Fibroblast of the aortic adventitia (primary cell): ENCODE results near the gene FJX1. TPM values are rescaled to one million over a fixed set of nuclear protein-coding genes. Genes with fewer than 3 reads are reported as not detected.
A peak's percentile ranks its signal among the peaks of the same experiment; 100 is the strongest.
"Not testable (repeated sequence)": the region's sequence is repeated elsewhere in the genome, so short reads cannot be mapped to it uniquely, and the experiment has no call there.

Experiments
- DNase-seq: peaks from one replicate; pipeline ENCODE4 v3.0.0-alpha.2; 2010; ENCODE audit warnings: low read depth
- H3K4me3 ChIP-seq: 2 replicates; pipeline ENCODE4 v1.5.1; 2011; ENCODE audit warnings: low read depth, mild to moderate bottlenecking, control low read depth, low read length, moderate library complexity
- CTCF ChIP-seq: IDR thresholded peaks from 2 replicates; pipeline ENCODE4 v1.5.1; 2011; ENCODE audit warnings: mild to moderate bottlenecking, low read length, control low read depth, inconsistent platforms; ENCODE audit not compliant: insufficient read depth
- total RNA-seq: library from RNA; depleted of rRNA; stranded (reverse); fragments of >200 nt; gene quantifications from 2 replicates; pipeline ENCODE4 v1.2.3, GENCODE V29; 2012; ENCODE audit warnings: low replicate concordance

FJX1 gene
- total RNA-seq, 1 donor = 78.2 TPM

- DNase-seq = peak; percentile 85
- H3K4me3 ChIP-seq = peak within 1 kb of the TSS; percentile 96
- TF ChIP-seq CTCF = no peak
Observed at GRCh38 chr11:35662649-35663407, 44.6 kb downstream of the FJX1 start, which contains the start of gene TRIM44. Gene TRIM44 (plus strand): TSS chr11:35662775. CDS start chr11:35663112, 337 bp downstream.

GRCh38 chr11:35663408-35663702 is 45.1 kb downstream of the FJX1 start:
- peak overlapping the region; percentile 96 for H3K4me3 ChIP-seq
- TF ChIP-seq CTCF = no peak

GRCh38 chr11:35664977-35665441 is 46.7 kb downstream of the FJX1 start:
- no peak for TF ChIP-seq CTCF
- peak; percentile 16 for DNase-seq
- H3K4me3 ChIP-seq = no peak overlapping the region

More at GRCh38 chr11:35663408-35663702, 45.1 kb downstream of the FJX1 start:
- DNase-seq = no peak

- no peak for TF ChIP-seq CTCF
- H3K4me3 ChIP-seq = no peak overlapping the region
- no peak for DNase-seq
Observed at GRCh38 chr11:35667257-35667656, 49.0 kb downstream of the FJX1 start.

GRCh38 chr11:35668350-35668749 is 50.1 kb downstream of the FJX1 start:
- not testable (repeated sequence) for DNase-seq, H3K4me3 ChIP-seq

Other genes starting within 250 kb of the FJX1 start
- 10.5 and 23.6 TPM in 2 replicates for gene SLC1A2, start 198.9 kb upstream of the FJX1 start, total RNA-seq
- 134 and 278 TPM in 2 replicates for gene PAMR1, start 92.8 kb upstream of the FJX1 start, total RNA-seq
- 42.1 and 52.7 TPM in 2 replicates for gene TRIM44, start 44.3 kb downstream of the FJX1 start, total RNA-seq